ENCODE data around the gene PACC1.
"Not testable (repeated sequence)": the region's sequence is repeated elsewhere in the genome, so short reads cannot be mapped to it uniquely, and the experiment has no call there.

PACC1 gene

GRCh38 chr1:212395678-212396437 lies 18.8 kb downstream of the PACC1 start:
- not testable (repeated sequence) for DNase-seq

- DNase-seq, result no peak
These were observed 25.5 kb downstream of the PACC1 start for GRCh38 chr1:212388985-212389716.

- DNase-seq, result no peak
These were observed 28.7 kb downstream of the PACC1 start for GRCh38 chr1:212386029-212386428.

GRCh38 chr1:212381397-212382035 lies 33.2 kb downstream of the PACC1 start:
- DNase-seq, result no peak

GRCh38 chr1:212379366-212379765 lies 35.3 kb downstream of the PACC1 start:
- no peak for DNase-seq

- no peak for DNase-seq
These were observed 37.0 kb downstream of the PACC1 start for GRCh38 chr1:212377644-212378043.

- no peak for DNase-seq
These were observed 38.7 kb downstream of the PACC1 start for GRCh38 chr1:212375986-212376385.

- peak; percentile 56 to 57 for DNase-seq
These were observed 46.6 kb downstream of the PACC1 start for GRCh38 chr1:212368073-212368484.

- peak in 1 of 2 experiments; percentile 32 for DNase-seq
These were observed 47.1 kb downstream of the PACC1 start for GRCh38 chr1:212367474-212368072.

GRCh38 chr1:212366901-212367300 lies 47.8 kb downstream of the PACC1 start:
- DNase-seq, result no peak

GRCh38 chr1:212364985-212365384 lies 49.7 kb downstream of the PACC1 start:
- no peak for DNase-seq

GRCh38 chr1:212359794-212360479 lies 54.7 kb downstream of the PACC1 start:
- DNase-seq, result peak in 1 of 2 experiments; percentile 33

- no peak for DNase-seq
These were observed 59.3 kb downstream of the PACC1 start for GRCh38 chr1:212355230-212355969.

GRCh38 chr1:212354464-212354863 lies 60.2 kb downstream of the PACC1 start:
- DNase-seq, result no peak

GRCh38 chr1:212353181-212353580 lies 61.5 kb downstream of the PACC1 start:
- no peak for DNase-seq

GRCh38 chr1:212351588-212352362 lies 62.9 kb downstream of the PACC1 start:
- no peak for DNase-seq

GRCh38 chr1:212346601-212347000 lies 68.1 kb downstream of the PACC1 start:
- DNase-seq, result no peak

GRCh38 chr1:212344905-212345304 lies 69.8 kb downstream of the PACC1 start:
- DNase-seq, result no peak

- no peak for DNase-seq
These were observed 73.6 kb downstream of the PACC1 start for GRCh38 chr1:212341090-212341489.

GRCh38 chr1:212329105-212329504 lies 85.6 kb downstream of the PACC1 start:
- no peak for DNase-seq

GRCh38 chr1:212328248-212328647 lies 86.4 kb downstream of the PACC1 start:
- no peak for DNase-seq
